ENCODE measurements around the gene SLC5A8.

GRCh38 chr12:101117842-101118241 lies 92.2 kb downstream of the SLC5A8 start:
- no peak for TF ChIP-seq CTCF (IDR thresholded peaks at IDR 0.05; ENCODE audit: low read depth, low read length, poor library complexity, severe bottlenecking)
- no peak for TF ChIP-seq EZH2phosphoT487 (IDR thresholded peaks at IDR 0.05; ENCODE audit: borderline replicate concordance, low read length)

Measured in DOHH2 (cell line).